GM21381 (cell line): Measurements from ENCODE around the gene OBSCN.
"Not testable (repeated sequence)": the region's sequence is repeated elsewhere in the genome, so short reads cannot be mapped to it uniquely, and the experiment has no call there.

Source experiments
- ATAC-seq: cut with Tn5 transposase; IDR thresholded peaks from one replicate; pipeline ENCODE4 v1.9.1; 2021; ENCODE audit warnings: mild to moderate bottlenecking, moderate library complexity; ENCODE audit not compliant: unreplicated experiment

The OBSCN gene

GRCh38 chr1:228185641-228185965 lies 22.2 kb upstream of the OBSCN start:
- no peak for ATAC-seq

DNA sequence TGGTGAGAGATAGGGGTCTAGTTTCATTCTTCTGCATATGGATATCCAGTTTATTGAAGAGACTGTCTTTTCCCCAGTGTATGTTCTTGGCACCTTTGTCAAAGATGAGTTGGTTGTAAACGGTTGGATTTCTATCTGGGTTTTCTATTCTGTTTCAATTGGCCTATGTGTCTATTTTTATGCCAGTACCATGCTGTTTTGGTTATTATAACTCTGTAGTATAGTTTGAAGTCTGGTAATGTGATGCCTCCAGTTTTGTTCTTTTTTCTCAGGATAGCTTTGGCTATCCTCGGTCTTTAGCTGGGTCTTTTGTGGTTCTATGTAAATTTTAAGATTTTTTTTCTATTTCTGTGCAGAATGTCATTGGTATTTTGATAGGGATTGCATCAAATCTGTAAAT lies 19.6 kb upstream of the OBSCN start:
- ATAC-seq, result not testable (repeated sequence)

GRCh38 chr1:228190182-228190581 lies 17.7 kb upstream of the OBSCN start:
- no peak for ATAC-seq

DNA sequence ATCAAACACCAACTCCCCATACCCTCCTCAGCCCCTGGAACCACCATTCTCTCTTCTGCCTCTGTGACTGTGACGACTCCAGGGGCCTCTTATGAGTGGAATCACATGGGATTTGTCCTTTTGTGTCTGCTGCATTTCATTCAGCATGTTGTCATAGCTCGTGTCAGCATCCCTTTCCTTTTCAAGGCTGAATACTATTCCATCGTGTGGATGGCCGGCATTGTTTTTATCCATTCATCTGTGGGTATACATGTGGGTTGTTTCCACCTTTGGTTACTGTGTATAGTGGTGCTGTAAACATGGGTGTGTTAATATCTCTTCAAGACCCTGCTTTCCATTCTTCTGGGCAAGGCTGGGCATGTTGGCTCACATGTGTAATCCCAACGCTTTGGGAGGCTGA lies 17.1 kb upstream of the OBSCN start:
- ATAC-seq, result no peak

- no peak for ATAC-seq
Measured at GRCh38 chr1:228194436-228194835, 13.4 kb upstream of the OBSCN start.

GRCh38 chr1:228194921-228195812 lies 12.7 kb upstream of the OBSCN start:
- no peak for ATAC-seq

- ATAC-seq, result no peak
Measured at GRCh38 chr1:228197555-228198147, 10.2 kb upstream of the OBSCN start.

DNA sequence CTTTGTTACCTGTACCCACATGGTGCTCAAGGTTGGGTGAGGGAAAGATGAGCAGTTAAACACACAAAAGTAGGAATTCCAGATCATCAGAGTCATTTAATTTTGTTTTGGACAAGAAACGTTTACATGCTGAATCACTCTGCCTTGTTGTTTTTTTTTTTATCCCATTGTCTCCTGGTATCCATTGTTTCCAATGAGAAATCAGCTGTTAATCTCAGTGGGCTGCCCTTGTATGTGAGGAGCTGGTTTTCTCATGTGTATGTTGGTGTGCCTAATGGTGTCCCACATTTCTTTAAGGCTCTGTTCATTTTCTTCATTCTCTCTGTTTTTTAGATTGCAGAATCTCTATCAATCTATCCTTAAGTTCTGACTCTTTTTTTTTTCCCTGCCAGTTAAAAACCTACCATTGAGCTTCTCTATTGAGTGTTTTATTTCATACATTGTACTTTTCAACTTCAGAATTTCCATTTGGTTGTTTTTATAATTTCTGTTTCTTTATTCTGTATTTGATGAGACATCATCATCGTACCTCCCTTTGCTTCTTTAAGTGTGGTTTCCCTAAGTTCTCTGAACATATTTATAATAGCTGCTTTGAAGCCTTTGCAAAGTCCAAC lies 8.8 kb upstream of the OBSCN start:
- ATAC-seq, result no peak

- no peak for ATAC-seq
Measured at GRCh38 chr1:228204958-228205357, 2.9 kb upstream of the OBSCN start.

DNA sequence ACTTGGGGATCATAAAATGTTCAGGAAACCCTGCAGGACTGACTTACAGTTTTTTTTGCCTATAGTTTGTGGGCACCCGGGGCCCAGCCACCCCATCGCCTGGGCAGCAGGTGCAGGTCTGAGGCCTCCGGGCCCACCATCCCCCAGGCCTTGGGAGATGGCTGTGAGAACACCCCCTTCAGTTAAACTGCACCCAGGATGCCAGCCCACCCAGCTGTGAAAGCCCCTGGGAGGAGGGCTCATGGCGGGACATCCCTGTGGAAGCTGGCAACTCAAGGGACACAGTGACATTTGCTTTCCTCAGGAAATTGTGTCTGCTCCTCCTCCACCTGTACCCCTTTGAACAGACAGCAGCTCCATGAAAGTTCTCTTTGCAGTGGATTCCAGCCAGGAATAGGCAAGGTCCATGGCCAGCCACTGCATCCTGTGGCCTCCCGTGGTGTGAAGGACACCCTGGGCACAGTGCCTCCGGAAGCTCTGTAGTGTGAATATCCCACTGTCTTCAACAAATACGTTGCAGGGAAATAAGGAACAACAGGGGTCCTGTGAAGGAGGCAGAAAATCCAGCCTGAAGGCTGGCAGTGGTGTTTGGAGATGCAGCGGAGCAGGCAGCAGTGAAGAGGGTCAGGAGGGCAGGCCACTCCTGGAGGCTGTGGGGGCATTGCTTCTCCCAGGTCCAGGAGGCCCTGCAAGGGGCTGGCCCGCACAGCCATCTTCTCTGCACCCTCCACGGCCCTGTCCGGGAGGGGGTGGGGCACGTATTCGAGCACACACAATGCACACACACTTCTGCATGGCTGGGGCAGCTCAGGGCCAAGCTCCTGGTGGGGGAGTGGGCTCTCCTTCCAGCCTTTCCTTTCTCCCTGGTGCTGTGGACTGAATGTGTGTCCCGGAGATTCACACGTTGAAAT lies 2.1 kb upstream of the OBSCN start:
- ATAC-seq, result no peak

DNA sequence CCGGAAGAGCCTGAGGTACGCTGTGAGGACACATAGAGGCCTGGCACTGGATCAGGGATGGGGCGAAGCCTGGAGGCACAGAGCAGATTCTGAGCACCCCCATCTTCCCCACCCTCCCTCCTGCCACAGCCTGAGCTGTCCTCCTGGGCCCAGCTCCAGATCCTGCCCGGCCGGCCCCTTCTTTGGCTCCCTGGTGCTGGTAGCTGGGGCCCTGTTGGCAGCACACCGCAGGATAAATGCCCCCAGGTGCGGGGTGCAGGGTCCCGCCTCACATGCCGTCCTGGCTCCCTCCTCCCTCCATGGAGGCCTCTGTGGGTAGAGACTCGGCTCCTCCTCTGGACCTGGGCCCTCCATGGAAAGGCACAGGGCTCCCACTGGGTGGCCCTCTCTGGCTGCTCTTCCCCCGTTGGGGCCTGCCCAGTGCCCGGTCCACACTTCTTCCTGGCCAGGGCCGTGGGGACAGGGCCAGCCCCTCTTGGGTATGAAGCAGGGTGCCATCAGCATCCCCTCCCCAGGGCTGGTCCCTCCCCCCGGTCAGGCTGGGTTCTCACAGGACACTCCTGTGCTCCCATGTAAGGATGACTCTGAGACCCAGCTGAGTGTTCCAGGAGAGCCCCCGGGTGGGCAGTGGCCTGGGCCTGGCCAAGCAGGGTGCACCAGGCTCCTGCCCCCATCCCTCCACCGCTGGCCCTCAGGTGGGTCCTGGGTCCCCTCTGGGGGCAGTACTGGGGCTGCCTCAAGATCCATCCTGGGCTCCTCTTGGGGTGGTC lies 1.1 kb upstream of the OBSCN start:
- no peak for ATAC-seq

DNA sequence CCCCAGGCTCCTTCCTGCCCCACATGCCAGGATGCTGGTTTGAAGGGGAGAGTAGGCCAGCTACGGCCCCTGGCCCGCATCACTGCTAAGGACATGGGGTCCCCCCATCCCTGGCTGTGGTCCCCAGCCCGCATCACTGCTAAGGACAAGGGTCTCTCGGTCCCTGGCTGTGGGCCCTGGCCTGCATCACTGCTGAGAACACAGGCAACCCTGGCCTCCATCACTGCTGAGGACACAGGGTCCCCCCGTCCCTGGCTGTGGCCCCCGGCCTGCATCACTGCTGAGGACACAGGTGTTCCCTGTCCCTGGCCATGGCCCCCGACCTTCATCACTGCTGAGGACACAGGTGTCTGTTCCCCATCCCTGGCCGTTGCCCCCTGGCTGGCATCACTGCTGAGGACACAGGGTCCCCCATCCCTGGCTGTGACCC lies 448 bp upstream of the OBSCN start:
- no peak for ATAC-seq

DNA sequence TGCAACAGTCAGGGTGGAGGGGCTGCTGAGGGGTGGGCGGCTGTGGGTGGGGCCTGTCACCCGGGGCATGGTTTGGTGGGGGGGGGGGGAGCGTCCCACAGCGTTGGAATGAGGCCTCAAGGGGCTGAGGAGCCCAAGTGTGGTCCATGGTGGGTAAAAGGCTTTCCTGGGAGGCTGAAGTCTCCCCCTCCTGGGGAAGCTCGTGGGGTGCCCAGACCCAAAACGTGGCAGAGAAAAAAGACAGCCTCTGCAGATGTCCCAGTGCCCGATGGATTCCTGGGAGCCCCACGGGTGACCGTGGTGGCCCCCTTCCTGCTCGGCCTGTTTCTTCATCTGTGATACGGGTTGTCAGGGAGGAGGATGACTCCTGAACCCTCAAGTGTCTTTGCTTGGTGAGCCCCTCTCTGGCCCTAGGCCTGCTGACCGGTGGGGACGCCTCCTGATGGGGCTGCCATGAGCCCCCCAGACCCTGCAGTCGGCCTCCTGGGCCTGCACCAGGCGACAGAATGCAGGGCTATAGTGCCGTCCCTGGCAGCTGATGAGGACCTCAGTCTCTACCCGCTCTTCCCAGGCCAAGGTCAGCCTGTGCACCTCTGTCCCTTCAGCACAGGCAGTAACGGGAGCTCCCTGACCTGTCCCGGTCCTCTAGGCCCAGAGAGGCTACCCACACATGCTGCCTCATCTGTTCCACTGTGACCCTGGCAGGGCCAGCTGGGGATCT lies 1.1 kb downstream of the OBSCN start:
- ATAC-seq, result no peak

DNA sequence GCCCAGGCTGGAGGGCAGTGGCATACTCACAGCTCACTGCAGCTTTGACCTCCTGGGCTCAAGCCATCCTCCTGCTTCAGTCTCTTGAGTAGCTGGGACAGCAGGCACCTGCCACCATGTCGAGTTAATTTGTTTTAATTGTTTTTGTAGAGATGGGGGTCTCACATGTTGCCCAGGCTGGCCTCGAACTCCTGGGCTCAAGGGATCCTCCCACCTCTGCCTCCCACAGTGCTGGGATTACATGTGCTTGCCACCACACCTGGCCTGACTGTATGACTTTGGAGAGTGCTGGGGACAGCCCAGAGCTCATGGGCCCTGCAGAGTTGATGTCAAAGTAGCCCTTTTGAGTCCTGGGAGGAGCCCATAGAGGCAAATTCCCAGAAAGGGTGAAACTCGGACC lies 1.8 kb downstream of the OBSCN start:
- no peak for ATAC-seq

DNA sequence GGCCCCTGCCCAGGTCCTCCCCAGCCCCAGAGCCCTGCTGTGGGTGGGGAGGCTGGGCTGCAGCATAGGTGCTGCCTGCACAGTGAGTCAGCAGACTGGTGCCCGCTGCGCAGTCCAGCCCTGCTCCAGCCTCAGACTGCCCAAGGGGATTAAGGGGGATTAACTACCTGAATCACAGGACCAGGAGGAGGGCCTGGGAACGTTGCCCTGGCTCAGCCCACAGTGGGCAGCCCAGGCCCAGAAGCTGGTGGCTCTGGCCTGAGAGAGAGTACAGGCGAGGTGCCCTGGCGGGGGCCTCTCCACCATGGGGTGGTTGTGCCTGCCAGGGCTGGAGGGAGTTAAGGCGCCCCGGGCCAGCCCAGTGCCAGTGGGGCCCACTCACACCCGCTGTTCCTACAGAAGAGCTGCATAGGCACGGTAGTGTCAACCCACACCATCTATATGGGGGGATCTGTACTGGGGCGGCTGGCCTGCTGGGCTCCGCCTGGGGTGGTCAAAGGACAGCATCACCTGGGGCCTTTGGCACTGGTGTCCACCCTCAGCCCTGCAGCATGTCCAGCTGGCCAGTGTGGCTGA lies 2.3 kb downstream of the OBSCN start:
- no peak for ATAC-seq

- ATAC-seq, result no peak
Measured at GRCh38 chr1:228210712-228211530, 3.1 kb downstream of the OBSCN start.

- ATAC-seq, result no peak
Measured at GRCh38 chr1:228211531-228212414, 3.9 kb downstream of the OBSCN start.
